Endodermal cell (in vitro differentiated cells): ENCODE data around the gene PCCA. TPM values are rescaled to one million over a fixed set of nuclear protein-coding genes. Genes with fewer than 3 reads are reported as not detected.
A peak's percentile ranks its signal among the peaks of the same experiment; 100 is the strongest.

ENCODE experiments used
- DNase-seq: peaks from one replicate; pipeline ENCODE4 v3.0.0-alpha.2; 2017
- H3K27ac ChIP-seq: 2 replicates; pipeline ENCODE4 v1.5.1; 2013; ENCODE audit warnings: mild to moderate bottlenecking, low read depth, low read length, moderate library complexity
- H3K27me3 ChIP-seq: 2 replicates; pipeline ENCODE4 v1.6.1; 2013; ENCODE audit warnings: mild to moderate bottlenecking, low read length, moderate library complexity; ENCODE audit not compliant: insufficient read depth, control insufficient read depth, poor library complexity, severe bottlenecking
- H3K36me3 ChIP-seq: 2 replicates; pipeline ENCODE4 v1.7.0; 2013; ENCODE audit warnings: mild to moderate bottlenecking, low read length, moderate library complexity; ENCODE audit not compliant: control insufficient read depth, insufficient read depth
- H3K4me1 ChIP-seq: one replicate; pipeline ENCODE4 v1.7.0; 2013; ENCODE audit warnings: low read length; ENCODE audit not compliant: control insufficient read depth, insufficient read depth
- H3K4me3 ChIP-seq: 2 replicates; pipeline ENCODE4 v1.5.1; 2013; ENCODE audit warnings: mild to moderate bottlenecking, low read length, moderate library complexity
- H3K9ac ChIP-seq: 2 replicates; pipeline ENCODE4 v1.6.1; 2013; ENCODE audit warnings: mild to moderate bottlenecking, low read length, moderate library complexity; ENCODE audit not compliant: poor library complexity, severe bottlenecking; ENCODE audit errors: extremely low read depth
- H3K9me3 ChIP-seq: 2 replicates; pipeline ENCODE4 v1.6.1; 2013; ENCODE audit warnings: mild to moderate bottlenecking, low read length, moderate library complexity; ENCODE audit not compliant: control insufficient read depth
- H3K27ac Mint-ChIP-seq: 2 replicates; pipeline ENCODE4 v1.8.0; 2020; ENCODE audit warnings: mixed read lengths
- H3K27me3 Mint-ChIP-seq: 2 replicates; pipeline ENCODE4 v1.8.0; 2021; ENCODE audit warnings: mild to moderate bottlenecking, mixed read lengths; ENCODE audit not compliant: insufficient read depth
- H3K36me3 Mint-ChIP-seq: 2 replicates; pipeline ENCODE4 v1.8.0; 2020; ENCODE audit warnings: low read depth, mixed read lengths
- H3K4me1 Mint-ChIP-seq: 2 replicates; pipeline ENCODE4 v1.8.0; 2020; ENCODE audit warnings: mixed read lengths
- H3K4me3 Mint-ChIP-seq: 2 replicates; pipeline ENCODE4 v1.8.0; 2020; ENCODE audit warnings: mild to moderate bottlenecking, moderate library complexity, mixed read lengths
- H3K9me3 Mint-ChIP-seq: 2 replicates; pipeline ENCODE4 v1.8.0; 2020; ENCODE audit warnings: mild to moderate bottlenecking, mixed read lengths
- WGBS, 2 experiments: methylation state at CpG; one replicate each; pipeline versions ENCODE4 v1.1.5 to v1.1.7; 2013; ENCODE audit warnings: missing lambda C conversion rate in 2 of 2, mixed read lengths in 1 of 2; ENCODE audit not compliant: insufficient coverage in 1 of 2, insufficient read length in 1 of 2; 5-methylcytosine and 5-hydroxymethylcytosine counted together
- total RNA-seq, 2 donors: library from RNA; stranded (reverse); fragmentation: NEBNext Ultra II Directional in 1 of 2; extraction: Animal tissue kit (Norgen Biotek cat#: 25700) in 1 of 2; gene quantifications; 2 replicates in 1 of 2; 3 replicates in 1 of 2; pipeline ENCODE4 v1.2.1, GENCODE V29; 2021
- TF ChIP-seq, protein P1 (sequence below): fragments of 200-600 bp; sonication (generic); conservative IDR thresholded peaks from 2 replicates; pipeline ENCODE4 v1.5.0; 2021; ENCODE audit warnings: antibody characterized with exemption, mild to moderate bottlenecking

PCCA gene
- total RNA-seq, 2 donors from 2014 or later = 60.2 to 67.2 TPM

DNA sequence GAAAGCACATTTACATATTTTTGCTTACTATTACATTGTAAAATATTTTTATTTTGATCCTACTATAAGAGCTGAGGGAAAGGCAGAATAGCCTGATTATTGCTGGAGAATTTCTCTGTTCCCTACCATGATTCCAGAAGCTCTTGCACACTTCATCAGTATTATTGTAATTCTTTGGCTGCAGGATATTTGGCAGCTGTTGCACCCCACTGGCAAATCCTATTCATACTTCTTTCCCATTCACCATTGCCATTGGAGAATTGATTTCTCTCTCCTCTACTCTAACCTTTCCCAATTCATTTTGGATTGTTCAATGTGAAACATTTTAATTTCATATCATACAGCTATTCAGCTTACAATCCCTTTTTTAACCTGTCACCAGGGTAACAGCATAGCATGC, 261.7 kb downstream of the PCCA start:
- Histone ChIP-seq H3K9me3 (peaks cover 10% of the 10 kb centered on the region), H3K36me3 (peaks cover 14% of the 10 kb centered on the region), H3K4me3 (no peak overlapping the region), H3K9ac (no peak overlapping the region), H3K4me1 (no peaks in the 10 kb centered on the region), H3K27ac (peak overlapping the region; percentile 67), H3K27me3 (no peaks in the 10 kb centered on the region)
- H3K27ac Mint-ChIP-seq = no peak overlapping the region
- H3K36me3 Mint-ChIP-seq = peaks cover 16% of the 10 kb centered on the region
- no peaks in the 10 kb centered on the region for H3K4me1 Mint-ChIP-seq
- no peak for DNase-seq
- TF ChIP-seq, protein P1, sequence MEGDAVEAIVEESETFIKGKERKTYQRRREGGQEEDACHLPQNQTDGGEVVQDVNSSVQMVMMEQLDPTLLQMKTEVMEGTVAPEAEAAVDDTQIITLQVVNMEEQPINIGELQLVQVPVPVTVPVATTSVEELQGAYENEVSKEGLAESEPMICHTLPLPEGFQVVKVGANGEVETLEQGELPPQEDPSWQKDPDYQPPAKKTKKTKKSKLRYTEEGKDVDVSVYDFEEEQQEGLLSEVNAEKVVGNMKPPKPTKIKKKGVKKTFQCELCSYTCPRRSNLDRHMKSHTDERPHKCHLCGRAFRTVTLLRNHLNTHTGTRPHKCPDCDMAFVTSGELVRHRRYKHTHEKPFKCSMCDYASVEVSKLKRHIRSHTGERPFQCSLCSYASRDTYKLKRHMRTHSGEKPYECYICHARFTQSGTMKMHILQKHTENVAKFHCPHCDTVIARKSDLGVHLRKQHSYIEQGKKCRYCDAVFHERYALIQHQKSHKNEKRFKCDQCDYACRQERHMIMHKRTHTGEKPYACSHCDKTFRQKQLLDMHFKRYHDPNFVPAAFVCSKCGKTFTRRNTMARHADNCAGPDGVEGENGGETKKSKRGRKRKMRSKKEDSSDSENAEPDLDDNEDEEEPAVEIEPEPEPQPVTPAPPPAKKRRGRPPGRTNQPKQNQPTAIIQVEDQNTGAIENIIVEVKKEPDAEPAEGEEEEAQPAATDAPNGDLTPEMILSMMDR = no peak
- no peaks in the 10 kb centered on the region for H3K27me3 Mint-ChIP-seq
- no peaks in the 10 kb centered on the region for H3K9me3 Mint-ChIP-seq
- no peak overlapping the region for H3K4me3 Mint-ChIP-seq

DNA sequence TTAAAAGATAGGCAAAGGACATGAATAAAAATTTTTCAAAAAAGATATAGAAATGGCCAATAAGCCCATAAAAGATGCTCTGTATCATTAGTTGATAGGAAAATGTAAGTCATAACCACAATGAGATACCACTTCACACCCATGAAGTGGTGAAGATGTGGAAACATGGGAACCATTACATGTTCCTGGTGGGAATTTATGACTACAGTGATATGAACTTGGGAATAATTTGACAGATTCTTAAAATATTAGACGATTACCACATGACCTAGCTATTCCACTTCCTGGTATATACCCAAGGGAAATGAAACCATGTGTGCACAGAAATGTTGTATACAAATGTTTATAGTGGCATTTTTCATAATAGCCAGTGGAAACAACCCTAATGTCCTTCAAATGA, 267.5 kb downstream of the PCCA start:
- Histone ChIP-seq H3K9me3 (no peaks in the 10 kb centered on the region), H3K36me3 (peaks cover 13% of the 10 kb centered on the region), H3K27ac (no peak overlapping the region), H3K4me1 (no peaks in the 10 kb centered on the region), H3K9ac (no peak overlapping the region), H3K27me3 (no peaks in the 10 kb centered on the region), H3K4me3 (no peak overlapping the region)
- Mint-ChIP-seq H3K36me3 (peaks cover 18% of the 10 kb centered on the region), H3K4me1 (no peaks in the 10 kb centered on the region), H3K4me3 (no peak overlapping the region), H3K27ac (no peak overlapping the region), H3K9me3 (no peaks in the 10 kb centered on the region), H3K27me3 (no peaks in the 10 kb centered on the region)
- TF ChIP-seq, protein P1 = no peak
- WGBS, 2 experiments = 100% methylated on average over 1 of the region's 1 CpG; no CpG with 5 or more reads in 1 of the 2 experiments
- DNase-seq = no peak

DNA sequence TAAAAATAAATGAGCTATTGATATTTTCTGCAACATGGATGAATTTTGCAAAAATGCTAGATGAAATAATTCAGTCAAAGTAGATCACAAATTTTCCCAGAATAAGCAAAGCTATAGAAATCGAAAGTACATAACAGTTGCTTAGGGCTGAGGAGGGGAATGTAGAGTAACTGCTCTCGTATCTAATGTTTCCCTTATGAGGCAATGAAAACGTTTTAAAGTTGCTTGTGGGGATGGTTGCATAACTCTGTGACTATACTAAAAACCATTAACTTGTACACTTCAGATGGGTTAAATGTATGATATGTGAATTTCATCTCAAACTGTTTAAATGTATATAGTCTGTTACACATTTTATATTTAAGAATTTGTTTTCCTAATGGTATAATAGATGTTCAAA, 268.0 kb downstream of the PCCA start:
- Histone ChIP-seq H3K9me3 (no peaks in the 10 kb centered on the region), H3K9ac (no peak overlapping the region), H3K27ac (no peak overlapping the region), H3K4me3 (no peak overlapping the region), H3K4me1 (no peaks in the 10 kb centered on the region), H3K36me3 (peaks cover 13% of the 10 kb centered on the region), H3K27me3 (no peaks in the 10 kb centered on the region)
- no peak overlapping the region for H3K4me3 Mint-ChIP-seq
- no peaks in the 10 kb centered on the region for H3K4me1 Mint-ChIP-seq
- TF ChIP-seq, protein P1 = no peak
- DNase-seq = no peak
- 94% methylated on average over 3 of the region's 3 CpGs; no CpG with 5 or more reads in 1 of the 2 experiments for WGBS, 2 experiments
- peaks cover 18% of the 10 kb centered on the region for H3K36me3 Mint-ChIP-seq
- H3K27ac Mint-ChIP-seq = no peak overlapping the region
- H3K9me3 Mint-ChIP-seq = no peaks in the 10 kb centered on the region
- H3K27me3 Mint-ChIP-seq = no peaks in the 10 kb centered on the region
